ENCODE data around the gene IL17RE.

IL17RE gene

DNA sequence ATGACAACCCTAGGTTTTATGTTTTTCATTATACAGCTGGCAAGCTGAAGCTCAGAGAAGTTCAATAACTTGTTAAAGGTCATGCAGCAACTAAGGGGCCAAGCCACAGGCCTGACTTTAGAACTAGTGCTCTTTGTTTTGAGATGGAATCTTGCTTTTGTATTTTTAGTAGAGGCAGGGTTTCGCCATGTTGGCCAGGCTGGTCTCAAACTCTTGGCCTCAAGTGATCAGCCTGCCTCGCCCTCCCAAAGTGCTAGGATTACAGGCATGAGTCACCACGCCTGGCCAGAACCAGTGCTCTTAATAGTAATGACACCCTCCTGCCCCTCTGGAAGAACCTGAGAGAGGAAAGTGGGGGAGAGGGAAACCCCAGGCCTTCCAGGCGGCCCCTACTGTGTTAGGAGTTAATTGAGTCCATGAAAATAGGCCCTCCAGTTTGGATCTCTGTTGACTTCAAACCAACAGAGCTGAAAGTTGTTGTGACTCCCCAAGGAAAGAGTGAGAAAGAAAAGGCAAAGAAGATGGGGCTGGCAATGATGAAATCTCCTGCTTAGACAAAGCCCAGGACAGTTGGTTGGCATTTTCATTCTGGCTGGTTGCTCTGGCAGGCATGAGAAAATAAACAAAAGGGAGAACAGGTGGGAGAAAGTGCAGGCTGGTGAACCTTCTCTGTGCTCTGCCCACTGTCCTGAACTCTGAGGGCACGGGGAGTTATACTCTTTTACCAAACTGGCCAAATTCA, 53.1 kb downstream of the IL17RE start:
- no peak for DNase-seq (ENCODE audit: low read depth)

DNA sequence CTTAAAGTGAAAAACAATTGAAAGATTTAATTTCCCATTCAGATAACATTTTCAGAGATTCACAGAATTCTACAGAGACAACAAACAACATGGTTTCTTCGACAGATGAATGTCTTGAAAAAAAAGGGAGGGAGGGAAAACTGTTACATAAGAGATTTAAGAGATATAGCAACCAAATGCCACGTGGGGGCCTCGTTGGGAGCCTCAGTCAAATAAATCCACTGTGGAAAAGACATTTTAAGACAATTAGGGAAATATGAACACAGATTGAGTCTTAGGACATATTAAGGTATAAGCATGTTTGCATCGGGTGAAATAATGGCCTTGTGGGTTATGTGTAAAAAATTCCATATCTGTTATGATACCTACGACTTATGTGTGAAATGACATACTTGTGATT, 54.6 kb downstream of the IL17RE start:
- DNase-seq (ENCODE audit: low read depth), result no peak

GRCh38 chr3:9965200-9965875, 62.7 kb downstream of the IL17RE start:
- DNase-seq (ENCODE audit: low read depth), result no peak

Measured in GM04504 (cell line).